Measurements from ENCODE around the gene TRMT1. TPM values are rescaled to one million over a fixed set of nuclear protein-coding genes. Genes with fewer than 3 reads are reported as not detected.

Gene TRMT1
- total RNA-seq, 2 donors from 2014 or later, result 18.4 to 20.9 TPM

Other genes starting within 250 kb of the TRMT1 start
- gene DNASE2, start 235.3 kb downstream of the TRMT1 start, total RNA-seq, result 10 to 100 TPM; 19.9 to 23.6 TPM
- not detected for gene KLF1, start 229.5 kb downstream of the TRMT1 start, total RNA-seq
- gene GCDH, start 225.6 kb downstream of the TRMT1 start, total RNA-seq, result 10 to 100 TPM; 23.7 to 26.1 TPM
- gene SYCE2, start 197.4 kb downstream of the TRMT1 start, total RNA-seq, result not detected
- 10 to 100 TPM; 31.8 to 49.1 TPM for gene FARSA, start 183.0 kb downstream of the TRMT1 start, total RNA-seq
- gene CALR, start 178.1 kb downstream of the TRMT1 start, total RNA-seq, result 100 to 1,000 TPM; 627 to 707 TPM
- gene RAD23A, start 170.9 kb downstream of the TRMT1 start, total RNA-seq, result 100 to 1,000 TPM; 113 to 131 TPM
- 10 to 100 TPM; 25.5 to 28.1 TPM for gene GADD45GIP1, start 159.5 kb downstream of the TRMT1 start, total RNA-seq
- 1 to 10 TPM; 5.2 to 7.0 TPM for gene DAND5, start 147.2 kb downstream of the TRMT1 start, total RNA-seq
- gene NFIX, start 121.3 kb downstream of the TRMT1 start, total RNA-seq, result 100 to 1,000 TPM; 117 to 133 TPM
- 1 to 10 TPM; 7.5 to 9.0 TPM for gene LYL1, start 13.9 kb downstream of the TRMT1 start, total RNA-seq
- gene NACC1, start 1.5 kb upstream of the TRMT1 start, total RNA-seq, result 10 to 100 TPM; 34.9 to 47.8 TPM
- gene STX10, start 33.6 kb upstream of the TRMT1 start, total RNA-seq, result 10 to 100 TPM; 30.0 to 36.1 TPM
- 10 to 100 TPM; 36.9 to 61.3 TPM for gene IER2, start 33.7 kb upstream of the TRMT1 start, total RNA-seq